ENCODE results near the gene MEP1A. TPM values are rescaled to one million over a fixed set of nuclear protein-coding genes. Genes with fewer than 3 reads are reported as not detected.
"Not testable (repeated sequence)": the region's sequence is repeated elsewhere in the genome, so short reads cannot be mapped to it uniquely, and the experiment has no call there.

MEP1A gene, protein sequence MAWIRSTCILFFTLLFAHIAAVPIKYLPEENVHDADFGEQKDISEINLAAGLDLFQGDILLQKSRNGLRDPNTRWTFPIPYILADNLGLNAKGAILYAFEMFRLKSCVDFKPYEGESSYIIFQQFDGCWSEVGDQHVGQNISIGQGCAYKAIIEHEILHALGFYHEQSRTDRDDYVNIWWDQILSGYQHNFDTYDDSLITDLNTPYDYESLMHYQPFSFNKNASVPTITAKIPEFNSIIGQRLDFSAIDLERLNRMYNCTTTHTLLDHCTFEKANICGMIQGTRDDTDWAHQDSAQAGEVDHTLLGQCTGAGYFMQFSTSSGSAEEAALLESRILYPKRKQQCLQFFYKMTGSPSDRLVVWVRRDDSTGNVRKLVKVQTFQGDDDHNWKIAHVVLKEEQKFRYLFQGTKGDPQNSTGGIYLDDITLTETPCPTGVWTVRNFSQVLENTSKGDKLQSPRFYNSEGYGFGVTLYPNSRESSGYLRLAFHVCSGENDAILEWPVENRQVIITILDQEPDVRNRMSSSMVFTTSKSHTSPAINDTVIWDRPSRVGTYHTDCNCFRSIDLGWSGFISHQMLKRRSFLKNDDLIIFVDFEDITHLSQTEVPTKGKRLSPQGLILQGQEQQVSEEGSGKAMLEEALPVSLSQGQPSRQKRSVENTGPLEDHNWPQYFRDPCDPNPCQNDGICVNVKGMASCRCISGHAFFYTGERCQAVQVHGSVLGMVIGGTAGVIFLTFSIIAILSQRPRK
- polyA plus RNA-seq (ENCODE audit: low read depth in 6 of 6): not detected

DNA sequence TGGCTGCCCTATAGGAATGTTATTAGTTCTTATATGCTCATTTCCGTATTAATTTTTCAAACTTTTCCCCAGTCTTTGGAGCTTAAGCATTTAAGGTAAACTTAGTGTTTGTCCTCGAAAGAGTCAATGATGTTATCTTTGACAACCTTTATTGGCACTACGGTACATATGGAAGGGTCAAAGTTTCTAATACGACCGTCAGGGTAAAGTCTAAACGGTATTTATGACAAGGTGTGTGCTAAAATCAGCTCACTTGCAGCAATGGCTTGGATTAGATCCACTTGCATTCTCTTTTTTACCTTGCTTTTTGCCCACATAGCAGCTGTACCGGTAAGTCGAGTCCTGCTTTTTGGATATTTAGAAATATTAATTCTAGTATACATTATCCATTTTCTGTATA lies at the start of gene MEP1A:
Gene MEP1A, plus strand, starts transcription at position 252 of the 400 bp plus-strand sequence. Its CDS starts 10 bp downstream, at position 262.
- H3K4me1 Mint-ChIP-seq: no peaks in the 10 kb centered on the region
- H3K4me3 Mint-ChIP-seq: no peak within 1 kb of the TSS
- H3K36me3 Mint-ChIP-seq: peaks cover 0 to 8% of the 10 kb centered on the region in 2 donors
- H3K9me3 Mint-ChIP-seq: peaks cover 0 to 5% (median 0%) of the 10 kb centered on the region in 7 donors
- H3K27ac Mint-ChIP-seq: no peak within 1 kb of the TSS
- ATAC-seq (ENCODE audit: low read depth in 2 of 2) (no peak), DNase-seq (no peak)
- H3K27me3 Mint-ChIP-seq: peaks cover 0 to 22% (median 4%) of the 10 kb centered on the region in 3 donors

DNA sequence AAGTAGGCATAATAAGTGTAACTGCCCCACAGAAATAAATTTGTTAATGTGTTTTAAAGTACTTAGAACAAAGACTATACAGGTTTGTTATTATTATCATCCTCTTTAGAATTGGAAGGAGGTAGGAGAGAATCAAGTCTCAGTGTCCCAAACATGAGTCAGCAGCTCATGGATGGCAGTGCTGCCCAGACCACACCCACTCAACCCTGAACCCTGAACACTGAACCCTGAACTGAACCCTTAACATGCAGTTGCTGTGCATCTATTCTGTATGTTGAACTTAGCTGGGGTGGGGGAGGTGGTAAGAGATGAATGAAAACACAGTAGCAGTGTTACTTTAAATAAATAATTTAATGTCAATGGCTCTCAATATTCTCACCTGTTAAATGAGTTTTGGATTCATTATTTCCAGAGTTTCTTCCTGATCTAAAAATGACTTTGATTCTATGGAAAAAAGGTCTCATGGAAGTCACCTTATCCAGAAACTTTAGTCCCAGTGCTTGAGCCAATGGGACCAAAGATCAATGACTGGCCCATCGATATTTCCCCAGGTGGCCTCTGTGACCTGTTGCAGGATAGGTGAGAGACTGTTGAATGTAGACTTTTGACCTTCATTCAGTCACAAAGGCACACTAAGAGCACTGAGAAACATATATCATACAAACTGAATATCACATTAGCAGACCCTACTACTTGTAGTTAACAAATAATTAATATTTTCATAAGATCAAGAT lies 49.6 kb upstream of the MEP1A start:
- no peak for DNase-seq
- Mint-ChIP-seq H3K4me1 (no peaks in the 10 kb centered on the region), H3K4me3 (no peak overlapping the region), H3K27ac (no peak overlapping the region), H3K9me3 (peaks cover 0 to 6% (median 0%) of the 10 kb centered on the region in 7 donors), H3K36me3 (no peaks in the 10 kb centered on the region), H3K27me3 (peaks cover 10 to 29% (median 26%) of the 10 kb centered on the region in 3 donors)
- no peak for ATAC-seq (ENCODE audit: low read depth in 2 of 2)

- H3K27me3 Mint-ChIP-seq: peaks cover 15 to 30% (median 29%) of the 10 kb centered on the region in 3 donors
- H3K4me1 Mint-ChIP-seq; H3K36me3 Mint-ChIP-seq; H3K27ac Mint-ChIP-seq; H3K9me3 Mint-ChIP-seq; DNase-seq; H3K4me3 Mint-ChIP-seq; ATAC-seq (ENCODE audit: low read depth in 2 of 2): not testable (repeated sequence)
Measured at GRCh38 chr6:46744159-46744725, 48.9 kb upstream of the MEP1A start.

GRCh38 chr6:46745973-46746372 lies 47.2 kb upstream of the MEP1A start:
- peaks cover 10 to 30% (median 20%) of the 10 kb centered on the region in 3 donors for H3K27me3 Mint-ChIP-seq
- H3K4me3 Mint-ChIP-seq: no peak overlapping the region
- no peak for ATAC-seq (ENCODE audit: low read depth in 2 of 2)
- H3K27ac Mint-ChIP-seq: no peak overlapping the region
- peaks cover 0 to 6% (median 0%) of the 10 kb centered on the region in 7 donors for H3K9me3 Mint-ChIP-seq
- no peaks in the 10 kb centered on the region for H3K36me3 Mint-ChIP-seq
- H3K4me1 Mint-ChIP-seq: no peaks in the 10 kb centered on the region
- DNase-seq: no peak

- Mint-ChIP-seq H3K9me3 (peaks cover 0 to 6% (median 0%) of the 10 kb centered on the region in 7 donors), H3K36me3 (no peaks in the 10 kb centered on the region), H3K4me3 (no peak within 1 kb of the TSS), H3K4me1 (no peaks in the 10 kb centered on the region), H3K27ac (no peak within 1 kb of the TSS), H3K27me3 (peaks cover 14 to 26% (median 20%) of the 10 kb centered on the region in 3 donors)
- DNase-seq (no peak), ATAC-seq (ENCODE audit: low read depth in 2 of 2) (no peak)
Measured at GRCh38 chr6:46746696-46747095, 46.5 kb upstream of the MEP1A start, which contains the start of gene ANKRD66. Gene ANKRD66, plus strand, starts transcription at chr6:46746933. Its CDS starts 5,016 bp downstream, at chr6:46751949.

DNA sequence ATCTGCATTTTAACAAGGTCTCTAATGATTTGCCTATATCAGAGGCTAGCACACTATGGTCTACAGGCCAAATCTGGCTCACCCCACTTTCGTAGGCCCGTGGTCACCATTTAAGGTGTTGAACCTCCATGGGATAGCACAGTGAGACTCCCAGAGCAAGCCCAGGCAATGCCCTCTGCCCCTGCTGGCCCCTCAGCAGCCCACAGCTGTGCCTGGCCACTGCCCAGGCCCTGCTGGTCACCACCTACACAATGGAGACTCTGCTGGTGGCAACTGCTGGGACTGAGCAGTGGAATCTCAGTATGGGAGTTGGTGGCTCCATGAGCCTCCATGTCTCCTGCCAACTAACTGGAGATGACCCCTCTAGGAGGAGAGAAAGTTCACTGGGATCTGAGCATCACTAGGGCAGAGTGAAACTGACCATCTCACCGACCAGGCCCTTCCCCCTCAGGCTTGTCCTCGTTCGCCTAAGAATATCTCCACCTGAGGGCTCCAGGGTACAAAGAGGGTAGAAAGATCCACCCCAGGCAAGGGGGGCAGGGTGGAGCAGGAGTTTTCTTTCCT lies 44.2 kb upstream of the MEP1A start:
- H3K9me3 Mint-ChIP-seq: peaks cover 0 to 6% (median 0%) of the 10 kb centered on the region in 7 donors
- H3K4me3 Mint-ChIP-seq: no peak overlapping the region
- ATAC-seq (ENCODE audit: low read depth in 2 of 2): no peak
- no peak for DNase-seq
- H3K27ac Mint-ChIP-seq: no peak overlapping the region
- no peaks in the 10 kb centered on the region for H3K4me1 Mint-ChIP-seq
- peaks cover 19 to 26% (median 20%) of the 10 kb centered on the region in 3 donors for H3K27me3 Mint-ChIP-seq
- H3K36me3 Mint-ChIP-seq: no peaks in the 10 kb centered on the region

- no peak for DNase-seq
- Mint-ChIP-seq H3K27me3 (peaks cover 16 to 20% (median 19%) of the 10 kb centered on the region in 3 donors), H3K27ac (no peak overlapping the region), H3K9me3 (peaks cover 0 to 6% (median 0%) of the 10 kb centered on the region in 7 donors), H3K4me3 (no peak overlapping the region), H3K36me3 (no peaks in the 10 kb centered on the region), H3K4me1 (no peaks in the 10 kb centered on the region)
- ATAC-seq (ENCODE audit: low read depth in 2 of 2): no peak
Measured at GRCh38 chr6:46749731-46750130, 43.5 kb upstream of the MEP1A start.

DNA sequence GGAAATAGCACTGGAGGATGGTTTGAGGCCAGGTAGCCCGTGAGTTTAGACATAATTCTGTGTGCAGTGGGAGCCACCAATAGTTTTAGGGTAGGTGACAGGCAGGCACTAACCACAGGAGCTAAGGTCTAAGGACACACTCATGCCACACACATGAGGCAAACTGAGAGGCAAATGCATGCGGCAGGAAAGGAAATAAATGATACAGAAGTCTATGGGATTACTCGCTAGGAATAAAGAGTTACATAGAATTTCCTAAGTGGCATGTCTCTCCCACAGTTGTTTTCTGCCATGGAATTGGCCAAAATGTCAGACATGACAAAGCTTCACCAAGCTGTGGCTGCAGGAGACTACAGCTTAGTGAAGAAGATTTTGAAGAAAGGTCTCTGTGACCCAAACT lies 41.5 kb upstream of the MEP1A start:
- peaks cover 0 to 2% (median 0%) of the 10 kb centered on the region in 7 donors for H3K9me3 Mint-ChIP-seq
- peaks cover 0 to 19% (median 7%) of the 10 kb centered on the region in 3 donors for H3K27me3 Mint-ChIP-seq
- H3K4me1 Mint-ChIP-seq: no peaks in the 10 kb centered on the region
- peak overlapping the region in 1 of 8 donors; percentile 13 for H3K4me3 Mint-ChIP-seq
- H3K36me3 Mint-ChIP-seq: no peaks in the 10 kb centered on the region
- no peak for DNase-seq
- no peak for ATAC-seq (ENCODE audit: low read depth in 2 of 2)
- H3K27ac Mint-ChIP-seq: no peak overlapping the region

- peaks cover 0 to 4% (median 0%) of the 10 kb centered on the region in 7 donors for H3K9me3 Mint-ChIP-seq
- H3K36me3 Mint-ChIP-seq: no peaks in the 10 kb centered on the region
- ATAC-seq (ENCODE audit: low read depth in 2 of 2) (no peak), DNase-seq (no peak)
- H3K27ac Mint-ChIP-seq: no peak overlapping the region
- H3K27me3 Mint-ChIP-seq: peaks cover 0 to 13% (median 8%) of the 10 kb centered on the region in 3 donors
- H3K4me3 Mint-ChIP-seq: no peak overlapping the region
- H3K4me1 Mint-ChIP-seq: no peaks in the 10 kb centered on the region
Measured at GRCh38 chr6:46755865-46756264, 37.3 kb upstream of the MEP1A start.

DNA sequence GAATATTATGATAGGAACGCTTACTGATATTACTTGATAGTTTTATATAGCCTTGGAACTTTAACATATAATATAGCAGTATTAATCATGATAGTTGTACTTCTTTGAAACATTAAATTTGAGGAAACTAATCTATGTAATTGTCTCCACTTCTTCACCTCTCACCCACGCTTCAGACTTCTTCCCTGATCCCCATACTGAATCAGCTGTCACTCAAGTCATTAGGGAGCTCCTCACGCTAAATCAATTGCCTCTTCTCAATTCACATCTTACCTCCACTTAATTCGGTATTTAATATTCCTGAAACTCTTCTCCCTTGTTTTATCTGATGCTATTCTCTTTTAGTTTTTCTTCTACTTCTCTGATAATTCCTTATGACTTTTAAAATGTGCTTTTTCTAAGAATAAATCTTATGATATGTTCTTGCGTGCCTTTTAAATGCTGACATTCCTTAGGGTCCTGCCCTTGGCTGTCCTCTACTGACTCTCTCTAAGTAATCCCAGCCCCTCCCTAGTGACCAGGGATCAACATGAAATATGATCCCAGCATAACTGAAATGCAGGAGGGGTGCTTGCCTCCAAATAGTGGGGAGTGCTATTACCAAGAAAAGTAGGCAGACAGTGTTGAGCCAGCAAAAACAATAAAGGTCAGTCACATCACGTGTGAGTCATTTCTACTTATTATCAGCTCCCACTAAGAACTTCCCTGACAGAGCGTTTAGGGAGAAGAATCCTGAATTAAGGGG lies 36.5 kb upstream of the MEP1A start:
- no peak overlapping the region for H3K27ac Mint-ChIP-seq
- DNase-seq: no peak
- H3K9me3 Mint-ChIP-seq: peaks cover 0 to 4% (median 0%) of the 10 kb centered on the region in 7 donors

GRCh38 chr6:46757214-46757596 lies 36.0 kb upstream of the MEP1A start:
- Mint-ChIP-seq H3K4me1 (no peaks in the 10 kb centered on the region), H3K4me3 (no peak overlapping the region), H3K9me3 (peaks cover 0 to 4% (median 0%) of the 10 kb centered on the region in 7 donors), H3K27me3 (peaks cover 0 to 9% (median 8%) of the 10 kb centered on the region in 3 donors), H3K36me3 (no peaks in the 10 kb centered on the region), H3K27ac (no peak overlapping the region)
- DNase-seq (no peak), ATAC-seq (ENCODE audit: low read depth in 2 of 2) (no peak)

More for the DNA sequence above, 36.5 kb upstream of the MEP1A start:
- Mint-ChIP-seq H3K36me3 (no peaks in the 10 kb centered on the region), H3K27me3 (peaks cover 0 to 10% (median 8%) of the 10 kb centered on the region in 3 donors), H3K4me1 (no peaks in the 10 kb centered on the region), H3K4me3 (no peak overlapping the region)
- no peak for ATAC-seq (ENCODE audit: low read depth in 2 of 2)

Measured in naive B cell (primary cell).